Motor neuron (in vitro differentiated cells): ENCODE data around the gene PCDH19. TPM values are rescaled to one million over a fixed set of nuclear protein-coding genes. Genes with fewer than 3 reads are reported as not detected.

Experiments
- ATAC-seq, 8 experiments: fragments of 200-7000 bp; cut with Tn5 transposase; replicated peaks in 6 of 8; 2 replicates each; pipeline ENCODE4 v1.8.0; 2021; ENCODE audit warnings: mild to moderate bottlenecking in 8 of 8, moderate library complexity in 8 of 8
- H3K27ac ChIP-seq, 2 donors: fragments of 250-450 bp; sonication (Bioruptor Pico); 2 replicates each; pipeline ENCODE4 v1.9.0; 2021; ENCODE audit warnings: antibody characterized with exemption in 2 of 2, mild to moderate bottlenecking in 2 of 2, moderate library complexity in 1 of 2
- H3K4me1 ChIP-seq, 2 donors: fragments of 250-450 bp; sonication (Bioruptor Pico); replicated peaks in 1 of 2; 2 replicates each; pipeline ENCODE4 v1.6.1; 2021; ENCODE audit warnings: antibody characterized with exemption in 2 of 2, mild to moderate bottlenecking in 2 of 2, moderate library complexity in 1 of 2
- H3K4me3 ChIP-seq, 5 donors: fragments of 250-450 bp; sonication (Bioruptor Pico); 2 replicates each; pipeline ENCODE4 v1.9.0; 2021; ENCODE audit warnings: antibody characterized with exemption in 5 of 5, mild to moderate bottlenecking in 5 of 5, moderate library complexity in 4 of 5
- WGBS, 10 experiments: fragments of 450-650 bp; shearing (Covaris generic); methylation state at CpG; one replicate each; pipeline ENCODE4 v1.0.0; 2022; 5-methylcytosine and 5-hydroxymethylcytosine counted together
- in situ Hi-C, 9 experiments: fragments of 400-800 bp; cut with MboI; loops; one replicate each; pipeline ENCODE4 v1.15.0; 2021; ENCODE audit warnings: low sequenced_read_pairs in 9 of 9, low pct_unique_long_range_greater_than_20kb in 2 of 9; ENCODE audit not compliant: unreplicated experiment in 9 of 9
- total RNA-seq, 8 experiments: library from RNA; unstranded; fragments of 300-600 nt; gene quantifications; 2 replicates each; pipeline versions ENCODE4 v1.2.3 to v1.2.4, GENCODE V29; 2022

The PCDH19 gene
- total RNA-seq, 8 experiments from 2014 or later: 0.20 to 11.2 (median 9.1) TPM

DNA sequence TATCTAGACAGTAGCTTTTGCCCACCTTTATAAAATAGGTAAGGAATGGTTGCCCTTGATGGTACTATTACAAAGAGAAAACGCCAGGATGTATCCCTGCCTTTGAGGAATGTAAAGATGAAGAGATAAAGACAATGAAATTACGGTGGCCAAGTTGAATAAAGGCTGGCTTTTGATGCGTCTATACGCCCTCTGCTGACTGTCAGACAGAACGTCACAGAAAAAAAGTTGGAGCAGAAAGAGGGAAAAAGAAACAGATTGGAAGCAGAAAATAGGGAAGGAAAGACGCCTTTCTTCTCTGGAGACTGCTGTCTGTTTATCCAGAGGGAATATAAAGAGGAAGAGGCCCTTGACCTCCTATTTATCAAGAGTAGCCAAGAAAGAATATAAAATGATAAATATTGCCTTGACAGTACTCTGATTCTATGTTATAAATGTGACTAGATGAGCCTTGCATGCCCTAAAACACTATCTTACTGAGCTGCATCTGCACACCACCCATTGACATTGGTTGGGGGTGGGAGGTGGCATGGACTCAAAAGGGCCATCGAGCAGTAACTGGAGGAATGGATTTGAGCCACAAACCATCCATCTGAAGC, 30.6 kb downstream of the PCDH19 start:
- H3K27ac ChIP-seq: peak overlapping the region in 1 of 2 donors; percentile 69
- WGBS, 10 experiments: 0 to 13% (median 9%) methylated on average over 1 to 7 of the region's 7 CpGs; no CpG with 5 or more reads in 6 of the 10 experiments
- peaks cover 20 to 34% of the 10 kb centered on the region in 2 donors for H3K4me1 ChIP-seq
- peak; percentile 44 to 55 (median 51) for ATAC-seq
- no peak overlapping the region for H3K4me3 ChIP-seq
- in situ Hi-C loops: no loop called here

DNA sequence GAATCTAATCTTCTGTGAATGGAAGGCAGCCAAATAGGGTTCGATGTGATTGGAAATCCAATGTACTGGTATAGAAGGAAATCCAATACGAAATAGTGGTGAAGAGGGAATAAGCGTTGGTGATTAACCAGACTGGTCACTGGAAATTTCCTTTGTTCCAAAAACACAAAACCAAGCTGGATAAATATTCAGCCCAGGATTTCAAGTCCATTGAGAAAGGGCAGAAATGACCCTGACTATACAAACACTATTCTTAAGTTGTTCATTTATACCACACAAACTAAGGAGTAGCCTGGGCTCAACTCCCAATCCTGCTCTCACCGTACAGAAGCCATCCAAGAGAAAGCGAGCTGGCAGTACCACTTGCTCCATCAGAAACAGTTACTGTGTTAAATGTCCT, 32.2 kb downstream of the PCDH19 start:
- Histone ChIP-seq H3K4me3 (no peak overlapping the region), H3K4me1 (peaks cover 20 to 34% of the 10 kb centered on the region in 2 donors), H3K27ac (no peak overlapping the region)
- WGBS, 10 experiments: 60 to 80% (median 62%) methylated on average over 1 to 5 of the region's 5 CpGs; no CpG with 5 or more reads in 7 of the 10 experiments
- in situ Hi-C loops: no loop called here
- ATAC-seq: no peak

DNA sequence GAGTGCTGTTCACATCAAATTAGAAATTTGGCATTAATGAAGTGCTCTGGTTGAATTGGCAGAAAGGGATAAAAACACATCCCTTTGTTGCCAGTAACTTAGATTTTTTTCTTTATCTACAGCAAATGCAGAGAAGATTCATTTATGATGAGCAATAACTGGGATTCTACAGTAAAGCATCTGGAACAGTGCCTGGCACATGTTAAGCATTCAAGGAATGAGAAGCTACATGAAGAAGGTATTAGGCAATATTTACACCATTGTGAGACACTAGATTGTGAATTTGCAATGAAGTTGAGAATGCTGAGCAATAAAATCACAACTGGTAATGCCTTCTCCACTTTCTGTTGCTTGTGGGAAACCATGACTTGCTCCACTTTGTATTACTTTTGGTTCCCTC, 33.5 kb downstream of the PCDH19 start:
- peak in 3 of 8 experiments; percentile 20 to 32 (median 20) for ATAC-seq
- in situ Hi-C loops: no loop called here

DNA sequence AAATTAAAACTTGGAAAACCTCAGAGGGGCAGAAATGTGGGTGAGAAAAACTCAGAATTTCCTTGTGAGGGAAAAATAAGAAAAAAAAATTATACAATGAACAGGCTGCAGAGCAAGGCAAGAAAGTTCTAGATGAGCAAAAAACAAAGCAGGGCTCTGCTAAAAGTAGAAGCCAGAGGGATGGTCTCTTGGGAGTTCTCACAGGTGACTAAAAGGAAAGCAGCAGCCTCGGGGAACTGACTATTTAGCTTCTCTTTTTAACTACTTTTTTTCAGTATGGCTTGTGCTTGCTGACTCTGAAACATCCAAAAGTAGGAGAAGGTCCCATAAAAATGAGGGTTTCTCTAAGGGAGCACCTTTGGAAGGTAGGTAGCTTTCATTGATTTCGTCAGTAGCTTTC, 36.4 kb downstream of the PCDH19 start:
- Histone ChIP-seq H3K4me3 (no peak overlapping the region), H3K4me1 (peaks cover 5 to 11% of the 10 kb centered on the region in 2 donors), H3K27ac (no peak overlapping the region)
- in situ Hi-C loops: no loop called here
- no peak for ATAC-seq
- WGBS, 10 experiments: 0 to 80% (median 18%) methylated on average over 1 to 2 of the region's 2 CpGs; no CpG with 5 or more reads in 4 of the 10 experiments

More for the DNA sequence above, 33.5 kb downstream of the PCDH19 start:
- H3K27ac ChIP-seq: no peak overlapping the region
- H3K4me1 ChIP-seq: peaks cover 11 to 25% of the 10 kb centered on the region in 2 donors
- no peak overlapping the region for H3K4me3 ChIP-seq

DNA sequence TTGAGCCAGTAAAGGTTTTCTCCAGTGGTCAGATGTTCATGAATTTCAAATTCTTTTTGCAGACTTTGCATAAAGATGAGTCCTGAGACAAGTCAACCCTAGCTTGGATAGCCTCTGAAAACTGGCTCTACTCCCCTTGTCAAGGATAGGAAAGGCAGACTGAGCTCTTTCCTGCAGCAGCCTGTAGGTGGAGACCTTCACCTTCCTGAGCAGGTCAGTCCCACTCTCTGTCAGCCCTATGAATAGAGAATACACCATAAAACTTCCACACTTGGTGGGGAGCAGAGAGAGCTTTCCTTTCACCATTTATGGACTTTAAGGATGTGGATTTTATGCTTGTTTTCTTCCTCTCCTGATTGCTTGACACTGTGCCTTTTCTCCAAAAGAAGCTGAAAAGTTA, 41.9 kb downstream of the PCDH19 start:
- in situ Hi-C loops: no loop called here
- ATAC-seq: peak in 5 of 8 experiments; percentile 25 to 83 (median 63)
- Histone ChIP-seq H3K4me3 (no peak overlapping the region), H3K27ac (no peak overlapping the region), H3K4me1 (peaks cover 3 to 7% of the 10 kb centered on the region in 2 donors)

DNA sequence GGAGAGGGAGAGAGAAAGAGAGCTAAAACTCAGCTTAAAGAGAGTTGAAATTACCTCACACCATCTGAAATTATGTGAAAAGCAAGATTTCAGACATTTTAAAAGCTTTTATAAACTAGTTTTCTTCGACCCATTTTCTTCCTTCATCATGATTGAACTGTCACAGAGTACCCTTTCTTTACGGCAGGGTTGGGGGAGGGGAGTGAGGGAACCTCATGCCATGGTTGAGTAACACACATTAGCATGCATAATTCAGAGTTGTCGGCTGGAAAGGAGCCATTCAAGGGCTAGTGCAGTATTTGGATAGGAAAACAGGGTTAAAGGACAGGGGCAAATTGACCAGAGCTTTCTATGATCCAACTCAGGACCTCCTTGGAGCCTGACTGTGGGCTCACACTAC, 46.2 kb downstream of the PCDH19 start:
- Histone ChIP-seq H3K27ac (no peak overlapping the region), H3K4me3 (no peak overlapping the region), H3K4me1 (peaks cover 4 to 13% of the 10 kb centered on the region in 2 donors)
- in situ Hi-C loops: no loop called here
- WGBS, 10 experiments: 0 to 20% (median 8%) methylated on average over 1 to 3 of the region's 3 CpGs; no CpG with 5 or more reads in 5 of the 10 experiments
- ATAC-seq: peak; percentile 52 to 83 (median 65)

DNA sequence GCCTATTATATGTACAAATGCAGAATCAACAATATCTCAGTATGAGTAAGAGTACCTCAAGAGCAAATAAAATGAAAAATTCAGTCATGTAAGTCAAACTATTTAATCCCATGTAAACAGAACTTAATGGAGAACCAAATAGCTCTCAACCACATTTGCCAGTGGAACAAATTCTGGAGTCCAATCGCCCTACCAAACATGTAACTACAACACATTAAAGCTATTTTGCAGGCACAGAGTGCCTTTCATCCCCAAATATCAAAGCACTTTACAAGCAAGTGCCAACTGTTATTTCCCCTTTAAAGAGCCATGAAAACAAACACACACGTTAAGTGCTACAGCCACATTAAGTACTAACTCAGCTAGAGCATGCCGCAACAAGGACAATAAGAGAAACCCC, 51.3 kb downstream of the PCDH19 start:
- in situ Hi-C loops: no loop called here
- peaks cover 7 to 23% of the 10 kb centered on the region in 2 donors for H3K4me1 ChIP-seq
- ATAC-seq: no peak
- WGBS, 10 experiments: 20 to 80% (median 54%) methylated on average over 1 to 3 of the region's 3 CpGs; no CpG with 5 or more reads in 6 of the 10 experiments
- no peak overlapping the region for H3K4me3 ChIP-seq
- no peak overlapping the region for H3K27ac ChIP-seq

DNA sequence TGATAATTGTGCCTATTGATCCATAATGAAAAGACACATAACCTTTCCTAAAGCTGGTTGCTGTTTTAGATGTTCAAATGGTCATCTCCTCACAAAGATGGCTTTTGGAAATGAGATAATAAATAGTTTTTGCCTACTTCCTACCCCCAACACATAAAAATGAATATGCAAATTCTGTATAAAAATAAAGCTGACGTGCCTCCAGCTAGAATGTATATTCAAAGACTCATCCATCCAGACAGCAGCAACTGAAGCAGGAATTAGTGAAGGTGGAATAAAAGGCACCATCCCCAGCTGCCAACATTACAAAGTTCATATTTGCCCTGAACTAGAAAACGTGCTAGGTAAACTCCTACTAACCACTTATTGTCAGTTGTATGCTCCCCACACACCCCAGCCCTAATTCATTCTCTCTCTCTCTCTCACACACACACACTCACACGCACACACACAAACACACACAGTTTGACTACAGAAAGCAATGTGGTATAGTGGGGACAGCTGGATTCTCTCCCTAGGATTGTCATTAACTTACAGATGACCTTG, 53.6 kb downstream of the PCDH19 start:
- ATAC-seq: peak in 6 of 8 experiments; percentile 16 to 79 (median 35)
- no peak overlapping the region for H3K4me3 ChIP-seq
- 17 to 50% (median 33%) methylated on average over 1 to 2 of the region's 3 CpGs; no CpG with 5 or more reads in 6 of the 10 experiments for WGBS, 10 experiments
- in situ Hi-C loops: no loop called here
- H3K4me1 ChIP-seq: peaks cover 7 to 24% of the 10 kb centered on the region in 2 donors
- no peak overlapping the region for H3K27ac ChIP-seq

DNA sequence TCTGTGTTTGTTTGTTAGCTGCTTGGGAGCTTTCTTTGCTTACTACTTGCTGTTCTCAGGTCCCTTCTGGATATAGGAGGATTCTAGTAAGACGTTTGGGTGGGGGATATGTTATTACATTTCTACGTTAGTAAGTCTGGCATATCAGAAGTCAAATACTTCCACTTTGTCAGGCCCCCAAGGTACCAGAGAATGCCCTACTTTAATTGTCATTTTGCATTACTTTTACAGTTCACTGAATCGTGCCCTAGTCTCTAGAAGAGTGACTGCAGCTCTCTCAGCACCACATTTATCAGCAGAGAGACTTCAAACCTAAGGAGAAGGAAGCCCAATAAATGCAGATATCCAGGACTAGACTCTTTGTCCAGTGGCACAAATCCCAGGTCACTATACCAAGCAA, 54.4 kb downstream of the PCDH19 start:
- no peak for ATAC-seq
- Histone ChIP-seq H3K4me3 (no peak overlapping the region), H3K27ac (no peak overlapping the region), H3K4me1 (peaks cover 7 to 17% of the 10 kb centered on the region in 2 donors)
- in situ Hi-C loops: no loop called here
- WGBS, 10 experiments: 0 to 52% (median 33%) methylated on average over 1 to 3 of the region's 3 CpGs; no CpG with 5 or more reads in 6 of the 10 experiments

DNA sequence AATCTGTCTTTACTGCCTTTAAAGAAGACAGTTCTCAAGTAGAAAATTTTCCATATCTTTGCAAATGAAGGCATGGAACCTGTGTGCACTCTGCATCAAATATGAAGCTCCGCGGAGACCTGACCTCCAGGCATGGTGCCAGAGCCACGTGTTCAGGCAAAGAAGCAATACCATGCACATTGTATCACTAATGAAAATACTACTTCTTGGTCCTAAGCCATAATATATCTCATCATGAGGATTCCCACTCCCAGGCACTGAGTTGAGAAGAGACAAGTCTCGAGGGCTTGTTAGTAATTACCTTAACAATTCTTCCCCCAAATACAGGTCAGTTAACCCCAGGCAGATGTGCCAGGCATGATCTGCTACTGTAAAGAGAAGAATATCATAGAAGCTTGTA, 56.7 kb downstream of the PCDH19 start:
- 13 to 20% (median 15%) methylated on average over 1 to 4 of the region's 4 CpGs; no CpG with 5 or more reads in 7 of the 10 experiments for WGBS, 10 experiments

DNA sequence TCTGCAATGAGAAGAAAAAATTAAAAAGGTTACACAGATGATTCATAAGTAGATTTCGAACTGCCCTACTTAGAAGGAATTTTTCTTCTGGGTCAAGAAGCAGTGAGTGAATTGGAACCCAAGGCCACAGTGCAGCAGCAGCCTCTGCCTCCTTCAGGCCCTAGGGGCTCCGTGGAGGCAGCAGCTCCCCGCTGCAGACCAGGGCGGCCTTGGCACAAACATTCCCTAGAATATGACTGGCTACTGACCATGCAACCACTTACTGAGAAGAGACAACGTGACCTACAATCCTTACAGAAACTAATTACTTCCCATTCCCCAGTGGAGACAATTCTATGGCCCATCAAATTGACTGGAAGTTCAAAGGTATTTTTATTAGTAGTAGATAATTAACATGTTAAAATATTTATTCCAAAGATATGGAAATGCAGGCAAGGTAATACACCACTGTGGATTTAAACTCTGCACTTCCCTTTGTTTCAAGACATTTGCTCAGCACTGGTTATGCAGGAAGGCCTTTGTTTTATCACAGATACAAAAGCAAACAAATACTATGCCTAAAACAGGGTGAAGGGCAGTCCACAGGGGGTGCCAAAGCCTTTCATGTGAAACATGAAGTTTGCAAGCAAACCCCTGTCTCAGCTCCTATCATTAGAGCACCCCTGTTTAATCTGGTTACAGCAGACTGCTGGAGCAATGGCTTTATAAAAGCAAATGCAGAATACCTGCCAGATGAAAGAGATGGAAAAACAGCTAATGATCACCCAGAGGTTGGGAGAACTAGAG, 59.2 kb downstream of the PCDH19 start:
- in situ Hi-C loops: no loop called here
- ATAC-seq: no peak
- Histone ChIP-seq H3K4me3 (no peak overlapping the region), H3K4me1 (peaks cover 0 to 8% of the 10 kb centered on the region in 2 donors), H3K27ac (no peak overlapping the region)
- WGBS, 10 experiments: 40 to 100% (median 88%) methylated on average over 1 to 4 of the region's 5 CpGs; no CpG with 5 or more reads in 5 of the 10 experiments

More for the DNA sequence above, 56.7 kb downstream of the PCDH19 start:
- no peak for ATAC-seq
- H3K4me1 ChIP-seq: peaks cover 7 to 17% of the 10 kb centered on the region in 2 donors
- H3K4me3 ChIP-seq: no peak overlapping the region
- in situ Hi-C loops: no loop called here
- H3K27ac ChIP-seq: no peak overlapping the region

DNA sequence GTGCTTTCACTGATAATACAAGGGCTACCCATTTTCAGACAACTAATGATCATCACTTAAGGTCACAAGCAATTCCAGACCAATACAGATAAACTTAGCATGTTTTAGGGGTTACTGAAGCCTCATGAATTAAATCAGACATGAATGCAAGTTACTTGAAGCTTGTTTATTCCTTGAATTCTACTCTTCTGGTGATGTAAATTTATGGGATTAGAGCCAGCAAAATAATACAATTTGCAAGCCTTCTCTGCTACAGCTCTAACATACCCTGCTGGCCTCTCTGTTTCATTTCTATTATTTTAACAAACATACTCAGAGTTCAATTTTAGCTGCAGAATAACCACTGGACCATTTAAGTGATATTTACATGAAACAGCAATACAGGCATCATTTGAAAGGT, 60.7 kb downstream of the PCDH19 start:
- Histone ChIP-seq H3K27ac (no peak overlapping the region), H3K4me1 (peaks cover 0 to 4% of the 10 kb centered on the region in 2 donors), H3K4me3 (no peak overlapping the region)
- no peak for ATAC-seq
- in situ Hi-C loops: no loop called here

DNA sequence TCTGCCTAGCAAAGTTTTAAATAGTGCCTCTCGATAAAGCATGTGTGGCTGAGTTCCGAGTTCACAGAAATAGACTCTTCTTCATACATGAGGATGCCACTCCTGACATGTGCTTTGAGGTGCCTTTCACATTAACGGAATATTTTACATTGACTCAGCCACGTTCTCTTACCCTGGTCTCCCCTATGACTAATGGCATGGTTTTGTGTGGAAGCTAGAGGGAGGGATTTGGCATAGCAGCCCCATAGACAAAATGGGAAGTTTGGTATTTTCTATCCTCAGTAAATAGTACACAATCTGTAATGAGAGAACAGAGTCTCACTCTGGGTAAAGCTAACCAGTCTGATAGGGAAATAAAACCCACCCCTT, 68.9 kb downstream of the PCDH19 start:
- 0 to 93% (median 38%) methylated on average over 1 to 2 of the region's 4 CpGs; no CpG with 5 or more reads in 6 of the 10 experiments for WGBS, 10 experiments
- Histone ChIP-seq H3K4me3 (no peak overlapping the region), H3K4me1 (no peaks in the 10 kb centered on the region), H3K27ac (no peak overlapping the region)
- no peak for ATAC-seq
- in situ Hi-C loops: no loop called here
